GM12878 (cell line): ENCODE data around the gene C6orf15. TPM values are rescaled to one million over a fixed set of nuclear protein-coding genes. Genes with fewer than 3 reads are reported as not detected.

Source experiments
- BCLAF1 ChIP-seq: fragments of 450-650 bp; IDR thresholded peaks from 2 replicates; pipeline ENCODE4 v1.6.1; 2017; ENCODE audit warnings: antibody characterized with exemption, mild to moderate bottlenecking, moderate library complexity
- CEBPZ ChIP-seq: fragments of 150-350 bp; IDR thresholded peaks from 2 replicates; pipeline ENCODE4 v1.6.1; 2016; ENCODE audit warnings: low read depth, low read length
- E2F4 ChIP-seq: IDR thresholded peaks from 2 replicates; pipeline ENCODE4 v1.6.1; 2012; ENCODE audit warnings: low read depth, low read length, improper control_type of control experiment
- GABPA ChIP-seq: IDR thresholded peaks from 2 replicates; pipeline ENCODE4 v1.6.1; 2014; ENCODE audit warnings: antibody characterized with exemption, low read depth, mild to moderate bottlenecking, inconsistent platforms
- IRF4 ChIP-seq: IDR thresholded peaks from 2 replicates; pipeline ENCODE4 v1.6.1; 2011; ENCODE audit warnings: low read depth, low read length
- JUND ChIP-seq: IDR thresholded peaks from 2 replicates; pipeline ENCODE4 v1.6.1; 2012; ENCODE audit warnings: low read depth, mild to moderate bottlenecking, low read length, improper control_type of control experiment, moderate library complexity
- KDM1A ChIP-seq: fragments of 200-600 bp; sonication (generic); IDR thresholded peaks from 2 replicates; pipeline ENCODE4 v1.6.1; 2016; ENCODE audit warnings: borderline replicate concordance
- SRF ChIP-seq, 2 experiments: IDR thresholded peaks; 2 replicates each; pipeline ENCODE4 v1.6.1; 2011; ENCODE audit warnings: low read depth in 2 of 2, low read length in 2 of 2, mild to moderate bottlenecking in 1 of 2, moderate library complexity in 1 of 2
- USF2 ChIP-seq: IDR thresholded peaks from 2 replicates; pipeline ENCODE4 v1.6.1; 2011; ENCODE audit warnings: low read depth, low read length, improper control_type of control experiment, borderline replicate concordance
- ZBTB11 ChIP-seq: fragments of 450-650 bp; formaldehyde crosslinking; IDR thresholded peaks from 2 replicates; pipeline ENCODE4 v1.5.0; 2022; ENCODE audit warnings: mild to moderate bottlenecking, missing genetic modification characterization
- ZNF217 ChIP-seq: fragments of 450-650 bp; IDR thresholded peaks from 2 replicates; pipeline ENCODE4 v1.6.1; 2017; ENCODE audit warnings: antibody characterized with exemption, mild to moderate bottlenecking
- ZNF687 ChIP-seq: fragments of 450-650 bp; IDR thresholded peaks from 2 replicates; pipeline ENCODE4 v1.6.1; 2017; ENCODE audit warnings: mild to moderate bottlenecking, moderate library complexity
- polyA plus RNA-seq, 11 experiments: library from polyadenylated mRNA; depleted of rRNA in 4 of 11; unstranded in 6 of 11; stranded (reverse) in 5 of 11; fragments of >200 nt; fragmentation: Nextera tagmentation in 4 of 11; fragmentation: Illumina TruSeq in 1 of 11; extraction: Ambion mirVana in 4 of 11; extraction: Trizol in 1 of 11; gene quantifications; 1 replicate in 1 of 11; 2 replicates in 10 of 11; pipeline versions ENCODE4 v1.2.1 to v1.2.3, GENCODE V29; 2011 to 2016; ENCODE audit warnings: inconsistent platforms in 2 of 11, missing spikeins in 2 of 11, low read depth in 1 of 11
- total RNA-seq, 4 experiments: library from RNA; depleted of rRNA in 3 of 4; stranded (reverse); fragments of >200 nt in 3 of 4; fragmentation: Illumina TruSeq in 1 of 4; extraction: Trizol in 1 of 4; gene quantifications; 2 replicates each; pipeline versions ENCODE4 v1.2.1 to v1.2.3, GENCODE V29; 2013 to 2021

C6orf15 gene
- total and polyA plus RNA-seq, 10 of the 15 experiments (the other 5 are each of a cell fraction or from before 2014, with no cell fraction given): not detected

GRCh38 chr6:31158140-31158862 is 45.9 kb upstream of the C6orf15 start, which contains the start of gene TCF19 (continued):
- TF ChIP-seq E2F4: peak; percentile 94
- no peak for TF ChIP-seq IRF4
- no peak for TF ChIP-seq ZNF687
- no peak for TF ChIP-seq GABPA
- TF ChIP-seq ZBTB11 (CRISPR knock-in tag): no peak
- TF ChIP-seq CEBPZ: peak; percentile 84
- no peak for TF ChIP-seq ZNF217
- no peak for TF ChIP-seq KDM1A
- TF ChIP-seq SRF (IDR thresholded peaks at IDR 0.05; ENCODE audit: low read depth in 2 of 2, low read length in 2 of 2): 0 out of 4 replicates have a peak, but pooled peaks have one; percentile 3 to 46
- TF ChIP-seq BCLAF1: no peak
- TF ChIP-seq USF2: no peak
- TF ChIP-seq JUND: no peak
